GM10266 (cell line): ENCODE data around the gene CTNNA2.

Source experiments
- DNase-seq: peaks from one replicate; pipeline ENCODE4 v3.0.0; 2012; ENCODE audit errors: extremely low spot score
- TF ChIP-seq, protein P1 (sequence below): IDR thresholded peaks from 2 replicates; pipeline ENCODE4 v1.5.1; 2012; ENCODE audit warnings: mild to moderate bottlenecking, low read depth; ENCODE audit not compliant: control insufficient read depth, insufficient read depth; ENCODE audit errors: missing control alignments

CTNNA2 gene

DNA sequence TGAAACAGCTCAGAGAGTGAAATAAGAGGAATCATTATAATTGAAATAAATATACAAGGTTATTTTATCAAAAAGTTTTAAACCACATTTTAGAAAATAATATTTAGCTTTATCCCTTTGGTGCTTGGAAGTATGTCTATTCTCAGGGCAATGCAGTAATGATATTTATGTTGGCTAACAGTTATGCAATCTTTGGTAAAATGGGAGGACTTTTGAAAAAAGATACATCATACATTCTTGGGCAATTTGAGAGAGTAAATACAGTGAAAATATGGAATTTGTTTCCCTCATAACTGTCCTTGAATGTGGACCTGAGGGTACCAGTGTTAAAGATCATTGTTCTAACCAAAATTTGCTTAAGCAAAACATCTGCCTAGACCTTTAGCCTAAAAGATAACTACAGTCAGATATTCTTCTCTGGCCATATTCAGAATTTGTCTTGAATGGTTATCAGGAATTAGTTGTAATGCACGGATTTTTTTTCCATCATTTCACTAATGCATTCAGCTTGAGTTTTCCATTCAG lies 654.5 kb downstream of the CTNNA2 start:
- TF ChIP-seq, protein P1, sequence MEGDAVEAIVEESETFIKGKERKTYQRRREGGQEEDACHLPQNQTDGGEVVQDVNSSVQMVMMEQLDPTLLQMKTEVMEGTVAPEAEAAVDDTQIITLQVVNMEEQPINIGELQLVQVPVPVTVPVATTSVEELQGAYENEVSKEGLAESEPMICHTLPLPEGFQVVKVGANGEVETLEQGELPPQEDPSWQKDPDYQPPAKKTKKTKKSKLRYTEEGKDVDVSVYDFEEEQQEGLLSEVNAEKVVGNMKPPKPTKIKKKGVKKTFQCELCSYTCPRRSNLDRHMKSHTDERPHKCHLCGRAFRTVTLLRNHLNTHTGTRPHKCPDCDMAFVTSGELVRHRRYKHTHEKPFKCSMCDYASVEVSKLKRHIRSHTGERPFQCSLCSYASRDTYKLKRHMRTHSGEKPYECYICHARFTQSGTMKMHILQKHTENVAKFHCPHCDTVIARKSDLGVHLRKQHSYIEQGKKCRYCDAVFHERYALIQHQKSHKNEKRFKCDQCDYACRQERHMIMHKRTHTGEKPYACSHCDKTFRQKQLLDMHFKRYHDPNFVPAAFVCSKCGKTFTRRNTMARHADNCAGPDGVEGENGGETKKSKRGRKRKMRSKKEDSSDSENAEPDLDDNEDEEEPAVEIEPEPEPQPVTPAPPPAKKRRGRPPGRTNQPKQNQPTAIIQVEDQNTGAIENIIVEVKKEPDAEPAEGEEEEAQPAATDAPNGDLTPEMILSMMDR: no peak
- no peak for DNase-seq

DNA sequence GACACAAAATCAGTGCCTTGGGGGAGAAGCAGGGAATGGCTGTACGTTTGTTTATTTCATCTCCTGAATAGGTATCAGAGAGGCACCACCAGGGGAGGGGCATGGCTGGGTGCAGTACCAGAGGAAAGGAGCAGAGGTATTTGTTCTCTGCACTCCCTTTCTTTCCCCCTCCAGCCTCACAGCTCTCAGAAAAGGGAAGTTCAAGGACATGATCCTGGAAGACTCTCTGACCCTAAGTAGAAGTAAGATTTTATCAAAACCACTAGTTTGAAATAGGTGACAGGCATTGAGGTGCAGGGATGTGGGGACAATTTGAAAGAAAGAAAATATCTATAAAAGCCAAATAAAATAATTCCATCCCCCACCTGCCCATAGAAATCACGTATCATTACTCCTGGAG lies 655.2 kb downstream of the CTNNA2 start:
- no peak for DNase-seq
- TF ChIP-seq, protein P1: no peak

DNA sequence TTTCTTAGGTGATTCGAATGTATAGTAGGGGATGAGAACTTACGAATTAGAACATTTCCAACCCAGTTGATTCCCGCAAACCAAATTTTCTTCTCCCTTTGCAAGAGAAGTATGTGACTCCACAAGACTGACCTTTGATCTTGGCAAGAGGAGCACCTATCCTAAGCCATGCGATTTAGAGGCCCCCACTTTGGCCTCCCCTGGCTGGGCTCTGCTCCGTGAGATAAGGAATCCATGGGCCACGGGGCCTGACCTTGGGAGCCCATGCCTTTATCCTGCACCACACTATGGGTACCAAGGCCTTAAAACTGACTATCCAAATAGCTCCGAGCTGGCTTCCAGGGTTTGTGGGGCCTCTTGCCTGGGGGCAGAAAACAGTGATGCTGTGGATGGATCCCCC lies 656.0 kb downstream of the CTNNA2 start:
- TF ChIP-seq, protein P1: no peak
- DNase-seq: no peak

DNA sequence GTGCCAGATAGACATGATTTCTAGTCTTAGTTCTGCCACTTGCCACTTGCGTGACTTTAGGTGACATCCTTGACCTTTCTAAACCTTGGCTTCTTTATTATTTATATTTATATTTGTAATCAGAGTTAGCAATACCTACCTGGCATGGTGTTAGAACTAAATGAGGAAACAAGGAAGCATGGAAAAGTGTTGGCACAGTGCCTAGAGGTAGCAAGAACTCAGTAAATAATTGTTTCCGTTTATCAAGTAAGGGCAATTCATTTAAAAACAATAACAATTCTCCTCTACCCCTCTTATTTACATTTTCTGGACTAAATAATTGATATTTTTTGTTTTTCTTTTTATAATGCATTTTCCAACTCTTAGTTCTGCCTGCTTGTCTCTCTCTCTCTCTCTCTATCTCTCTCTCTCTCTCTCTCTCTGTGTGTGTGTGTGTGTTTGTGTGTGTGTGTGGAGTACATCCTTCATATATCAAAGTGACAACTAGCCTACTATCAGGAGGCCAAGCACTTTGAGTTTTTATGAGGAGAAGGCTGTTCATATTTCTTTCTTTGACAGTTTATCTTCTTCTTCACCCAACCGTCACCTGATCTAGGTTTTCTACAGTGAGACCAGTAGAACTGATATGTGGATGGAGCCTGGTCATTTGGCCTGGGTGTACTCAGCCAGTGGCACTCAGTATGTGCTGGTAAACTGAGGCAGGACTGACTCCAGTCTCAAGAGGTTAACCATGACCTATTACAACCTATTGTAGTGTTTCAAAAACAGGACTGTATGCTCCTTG lies 657.2 kb downstream of the CTNNA2 start:
- TF ChIP-seq, protein P1: no peak
- DNase-seq: no peak

DNA sequence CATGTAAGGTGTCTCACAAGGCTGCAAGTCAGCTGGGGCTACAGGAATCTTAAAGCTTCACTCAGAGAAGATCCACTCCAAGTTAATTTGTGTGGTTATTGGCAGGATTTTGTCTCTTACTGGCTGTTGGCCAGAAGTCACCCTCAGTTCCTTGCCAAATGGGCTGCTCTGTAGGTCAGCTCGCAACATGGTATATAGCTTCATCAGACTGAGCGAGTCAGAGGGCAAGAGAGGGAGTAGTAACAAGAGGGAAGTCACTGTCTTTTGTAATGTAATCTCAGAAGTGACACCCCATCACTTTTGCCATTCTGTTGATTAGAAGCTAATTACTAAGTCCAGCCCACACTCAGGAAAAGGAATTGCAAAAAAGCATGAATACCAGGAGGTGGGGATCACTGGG lies 672.2 kb downstream of the CTNNA2 start:
- TF ChIP-seq, protein P1: no peak
- DNase-seq: no peak

DNA sequence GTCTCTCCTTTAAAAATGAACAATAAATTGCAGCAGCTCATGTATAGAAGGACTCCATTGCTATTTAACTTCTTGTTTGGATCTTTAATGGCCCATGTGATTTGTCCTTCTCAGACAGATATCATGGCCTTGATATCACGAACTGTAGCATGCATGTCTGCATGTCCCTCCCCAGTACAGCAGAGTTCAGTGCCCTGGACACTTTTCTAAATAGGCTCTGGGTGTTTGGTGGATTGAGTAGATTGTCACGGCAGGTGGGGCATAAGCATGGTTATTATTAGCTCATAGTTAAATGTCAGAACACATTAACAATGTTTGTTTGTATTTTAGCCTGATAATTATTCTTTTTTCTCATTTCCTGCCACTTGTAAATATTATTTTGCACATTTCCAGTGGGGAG lies 673.4 kb downstream of the CTNNA2 start:
- TF ChIP-seq, protein P1: no peak
- DNase-seq: no peak

DNA sequence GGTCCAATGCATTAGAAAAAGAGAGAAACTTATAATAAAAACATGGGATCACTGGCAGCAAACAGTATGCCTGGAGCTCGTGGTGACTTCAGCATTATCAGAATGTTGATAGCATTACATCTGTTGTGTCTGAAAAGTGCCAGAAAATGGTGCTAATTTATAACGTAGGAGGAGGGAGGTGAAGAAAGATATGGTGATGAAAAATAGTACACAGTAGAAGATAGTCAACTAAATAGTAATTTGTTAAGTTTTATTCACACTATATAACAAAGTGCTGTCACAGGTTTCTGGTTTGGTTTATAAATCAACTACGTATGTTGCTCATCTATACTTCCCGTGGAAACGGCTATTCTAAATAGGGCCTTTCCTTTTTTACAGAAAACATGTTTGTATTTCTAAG lies 674.3 kb downstream of the CTNNA2 start:
- TF ChIP-seq, protein P1: no peak

More for the DNA sequence above, 674.3 kb downstream of the CTNNA2 start:
- no peak for DNase-seq
